GM21423 (cell line): ENCODE results near the gene EPHA6.
"Not testable (repeated sequence)": the region's sequence is repeated elsewhere in the genome, so short reads cannot be mapped to it uniquely, and the experiment has no call there.

Experiments used
- ATAC-seq: cut with Tn5 transposase; IDR thresholded peaks from one replicate; pipeline ENCODE4 v1.9.1; 2021; ENCODE audit warnings: mild to moderate bottlenecking, moderate library complexity; ENCODE audit not compliant: unreplicated experiment

EPHA6 gene

DNA sequence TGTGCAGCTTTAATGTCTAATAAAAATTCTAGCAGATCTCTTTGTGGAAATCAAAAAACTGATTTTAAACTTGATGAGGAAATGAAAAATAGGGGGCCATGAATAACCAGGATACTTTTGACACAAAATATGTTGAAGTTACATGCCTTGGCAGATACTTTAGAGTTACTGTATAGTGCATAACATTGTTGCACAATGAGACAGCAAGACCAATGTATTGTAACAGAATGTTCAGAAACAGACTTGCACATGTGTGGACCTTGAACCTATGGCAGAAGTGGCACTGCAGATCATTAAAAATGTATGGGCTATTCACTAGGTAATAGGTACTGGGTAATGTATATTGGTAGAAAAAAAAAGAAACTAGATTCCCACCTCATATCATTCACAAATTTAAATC lies 607.2 kb downstream of the EPHA6 start:
- ATAC-seq = no peak

DNA sequence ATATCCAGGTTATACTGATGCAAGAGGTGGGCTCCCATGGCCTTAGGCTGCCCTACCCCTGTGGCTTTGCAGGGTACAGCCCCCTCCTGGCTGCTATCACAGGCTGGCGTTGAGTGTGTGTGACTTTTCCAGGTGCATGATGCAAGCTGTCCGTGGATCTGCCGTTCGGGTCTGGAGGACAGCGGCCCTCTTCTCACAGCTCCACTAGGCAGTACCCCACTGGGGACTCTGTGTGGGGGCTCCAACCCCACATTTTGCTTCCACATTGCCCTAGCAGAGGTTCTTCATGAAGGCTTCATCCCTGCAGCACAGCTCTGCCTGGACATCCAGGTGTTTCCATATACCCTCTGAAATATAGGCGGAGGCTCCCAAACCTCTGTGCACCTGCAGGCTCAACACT lies 610.6 kb downstream of the EPHA6 start:
- ATAC-seq = no peak

GRCh38 chr3:97430601-97431000 lies 616.2 kb downstream of the EPHA6 start:
- no peak for ATAC-seq

DNA sequence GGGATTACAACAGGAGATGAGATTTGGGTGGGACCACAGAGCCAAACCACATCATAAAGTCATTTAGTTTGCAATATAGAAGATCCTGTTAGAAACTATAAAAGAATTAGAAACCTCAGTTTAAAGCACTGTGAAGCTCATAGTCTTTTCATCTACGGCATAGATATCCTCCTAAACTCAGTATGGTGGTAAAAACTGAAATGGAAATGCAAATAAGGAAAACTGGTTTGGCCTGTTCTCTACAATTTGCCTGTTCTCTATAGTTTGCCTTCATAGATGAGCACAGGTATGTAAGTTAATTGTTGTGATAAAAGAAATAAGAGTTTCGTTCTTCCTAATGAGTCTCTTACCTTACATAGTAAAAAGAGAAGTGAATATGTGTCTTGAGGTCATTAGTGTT lies 618.5 kb downstream of the EPHA6 start:
- ATAC-seq = no peak

DNA sequence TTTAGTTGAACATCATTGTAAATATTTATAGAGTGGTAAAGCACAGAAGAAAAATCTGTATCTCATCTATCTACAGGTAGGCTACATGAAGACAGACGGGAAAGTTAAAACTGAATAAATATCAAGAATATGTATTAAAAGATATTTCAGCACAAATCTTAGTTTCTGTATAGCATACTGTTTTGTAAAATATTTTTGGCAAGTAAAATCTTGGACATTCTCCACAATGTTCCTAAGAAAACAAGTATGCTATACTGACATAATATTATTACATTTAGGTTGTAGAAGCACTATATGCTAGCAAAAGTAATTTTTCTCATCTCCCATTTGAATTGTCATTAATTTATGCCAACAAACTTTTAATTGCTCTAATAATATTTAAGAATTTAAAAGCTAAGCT lies 623.7 kb downstream of the EPHA6 start:
- ATAC-seq = no peak

- ATAC-seq = no peak
Observed at GRCh38 chr3:97439373-97439772, 625.0 kb downstream of the EPHA6 start.

DNA sequence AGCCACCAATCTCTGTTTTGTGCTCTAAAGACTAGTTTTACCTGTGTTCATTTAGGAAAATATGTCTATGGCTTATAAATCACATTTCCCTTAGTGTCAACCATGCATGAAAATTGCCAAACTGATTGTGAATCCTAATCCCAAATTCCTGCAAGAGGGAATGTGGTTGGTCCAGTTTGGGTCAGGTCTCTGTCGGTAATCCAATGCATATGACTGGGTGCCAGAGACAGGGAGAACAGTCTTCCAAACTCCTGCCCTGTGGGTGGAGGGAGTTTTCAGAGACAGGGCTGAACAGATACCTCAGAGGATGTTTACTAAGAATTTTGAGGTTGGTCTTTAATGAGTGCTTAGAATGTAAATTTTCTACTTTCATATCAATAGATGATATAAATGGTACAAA lies 649.6 kb downstream of the EPHA6 start:
- no peak for ATAC-seq

DNA sequence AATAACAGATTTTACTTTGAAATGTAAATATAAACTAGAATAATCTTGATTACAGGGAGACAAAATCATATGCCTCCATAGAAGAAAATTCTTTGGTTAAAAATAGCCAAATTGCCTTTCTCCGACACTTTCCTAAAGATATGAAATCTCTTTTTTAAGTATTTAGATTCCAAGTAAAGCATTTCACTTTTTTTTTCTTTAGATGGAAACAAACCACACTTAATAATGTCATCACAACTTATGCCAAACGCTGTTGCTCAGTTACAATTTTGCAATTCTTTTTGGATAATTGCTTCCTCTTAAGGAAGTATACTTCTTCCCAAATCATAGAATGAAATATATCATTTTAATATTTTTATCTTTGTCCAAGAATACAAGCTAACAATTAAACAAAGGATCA lies 656.1 kb downstream of the EPHA6 start:
- ATAC-seq = no peak

- no peak for ATAC-seq
Observed at GRCh38 chr3:97479740-97480139, 665.3 kb downstream of the EPHA6 start.

DNA sequence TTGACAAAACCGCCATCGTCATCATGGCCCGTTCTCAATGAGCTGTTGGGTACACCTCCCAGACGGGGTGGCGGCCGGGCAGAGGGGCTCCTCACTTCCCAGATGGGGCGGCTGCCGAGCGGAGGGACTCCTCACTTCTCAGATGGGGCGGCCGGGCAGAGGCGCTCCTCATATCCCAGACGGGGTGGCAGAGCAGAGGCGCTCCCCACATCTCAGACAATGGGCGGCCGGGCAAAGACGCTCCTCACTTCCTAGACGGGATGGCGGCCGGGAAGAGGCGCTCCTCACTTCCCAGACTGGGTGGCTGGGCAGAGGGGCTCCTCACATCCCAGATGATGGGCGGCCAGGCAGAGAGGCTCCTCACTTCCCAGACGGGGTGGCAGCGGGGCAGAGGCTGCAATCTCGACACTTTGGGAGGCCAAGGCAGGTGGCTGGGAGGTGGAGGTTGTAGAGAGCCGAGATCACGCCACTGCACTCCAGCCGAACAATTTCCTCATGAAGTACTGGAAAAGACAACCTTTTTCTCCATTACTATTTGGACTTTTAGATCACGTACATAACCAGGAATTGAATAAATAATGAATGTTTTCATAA lies 666.4 kb downstream of the EPHA6 start:
- ATAC-seq = not testable (repeated sequence)

DNA sequence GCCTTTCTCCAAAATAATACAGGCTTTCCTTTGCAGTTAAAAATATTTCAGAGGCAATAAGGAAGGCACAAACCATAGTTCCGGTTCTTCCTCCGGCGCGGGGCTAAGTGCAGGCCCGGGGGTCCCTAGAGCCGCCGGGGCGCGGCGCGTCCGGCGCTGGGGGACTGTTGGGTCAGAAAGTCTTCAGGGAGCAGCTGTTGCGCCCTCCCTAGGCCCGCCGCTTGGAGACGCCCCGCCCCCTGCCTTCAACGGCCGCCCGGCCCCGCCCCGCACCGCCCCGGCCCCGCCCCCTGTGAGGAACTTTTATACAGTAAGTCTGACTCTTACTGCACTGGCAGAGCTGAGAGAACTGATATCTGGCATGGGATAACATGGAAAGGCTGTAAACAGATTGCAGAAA lies 667.0 kb downstream of the EPHA6 start:
- no peak for ATAC-seq

- no peak for ATAC-seq
Observed at GRCh38 chr3:97485206-97485605, 670.8 kb downstream of the EPHA6 start.

GRCh38 chr3:97487587-97487986 lies 673.2 kb downstream of the EPHA6 start:
- ATAC-seq = no peak

DNA sequence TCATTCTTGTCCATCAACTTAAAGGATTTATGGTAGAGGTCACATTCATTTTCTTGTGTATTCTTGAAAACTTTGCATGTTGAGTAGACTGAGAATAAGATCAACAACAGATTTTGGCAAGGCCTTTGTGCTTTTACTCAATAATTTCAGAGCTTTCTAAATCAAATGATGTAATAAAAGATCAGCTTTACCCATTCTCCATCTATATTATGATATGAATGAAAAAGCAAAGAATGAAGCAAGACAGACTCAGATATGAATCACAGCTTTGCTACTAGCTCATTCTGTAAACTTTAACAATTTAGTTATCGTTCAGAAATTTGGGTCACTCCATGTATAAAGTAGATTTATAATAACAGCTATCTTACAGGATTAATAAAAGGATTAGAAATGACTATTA lies 674.3 kb downstream of the EPHA6 start:
- no peak for ATAC-seq

- ATAC-seq = no peak
Observed at GRCh38 chr3:97495896-97496295, 681.5 kb downstream of the EPHA6 start.

GRCh38 chr3:97497138-97497537 lies 682.7 kb downstream of the EPHA6 start:
- no peak for ATAC-seq

- ATAC-seq = no peak
Observed at GRCh38 chr3:97504463-97504862, 690.1 kb downstream of the EPHA6 start.

GRCh38 chr3:97510795-97511194 lies 696.4 kb downstream of the EPHA6 start:
- ATAC-seq = no peak

- no peak for ATAC-seq
Observed at GRCh38 chr3:97515076-97515475, 700.7 kb downstream of the EPHA6 start.

- ATAC-seq = no peak
Observed at GRCh38 chr3:97530691-97531090, 716.3 kb downstream of the EPHA6 start.

GRCh38 chr3:97547573-97547972 lies 733.2 kb downstream of the EPHA6 start:
- not testable (repeated sequence) for ATAC-seq

DNA sequence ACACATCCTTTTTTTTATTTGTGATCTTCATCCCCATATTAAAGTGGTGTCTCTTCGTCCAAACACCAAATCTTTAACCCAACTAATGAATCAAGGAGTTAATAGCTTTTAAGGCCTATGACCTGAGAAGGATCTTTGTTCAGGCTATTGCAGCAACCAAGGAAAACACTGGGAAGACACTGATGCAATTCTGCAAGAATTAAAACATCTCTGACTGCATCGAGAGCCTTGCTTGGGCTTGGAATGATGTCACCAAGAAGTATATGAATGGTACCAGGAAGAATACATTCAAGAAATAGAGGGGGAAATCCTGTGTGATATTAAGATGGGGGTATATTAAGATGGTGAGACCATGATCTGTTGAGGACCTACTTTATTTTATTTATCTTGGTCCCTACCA lies 736.0 kb downstream of the EPHA6 start:
- ATAC-seq = no peak

GRCh38 chr3:97552186-97552585 lies 737.8 kb downstream of the EPHA6 start:
- no peak for ATAC-seq

DNA sequence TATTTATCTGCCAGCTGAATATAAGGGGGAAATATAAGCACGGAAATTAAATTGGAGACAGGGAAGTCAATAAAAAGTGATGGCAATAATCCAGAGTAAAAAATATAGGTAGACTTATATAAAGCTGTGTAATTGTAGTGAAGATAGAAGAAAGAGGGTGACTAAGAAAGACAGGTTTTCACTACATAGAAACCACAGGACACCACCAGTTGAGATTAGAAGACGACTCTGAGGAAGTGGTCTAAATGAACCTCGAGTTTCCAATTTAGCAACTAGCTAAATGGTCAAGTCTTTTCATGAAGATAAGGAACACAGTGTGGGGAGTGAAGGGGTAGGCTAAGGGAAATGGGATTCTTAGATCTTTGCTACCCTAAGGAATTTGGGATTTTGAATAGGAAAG lies 761.3 kb downstream of the EPHA6 start:
- no peak for ATAC-seq
